GM12878 (cell line): ENCODE results near the gene FBXW8. TPM values are rescaled to one million over a fixed set of nuclear protein-coding genes. Genes with fewer than 3 reads are reported as not detected.

Source experiments
- ASH2L ChIP-seq: fragments of 300-600, 200-600 bp; sonication (generic); IDR thresholded peaks from 2 replicates; pipeline ENCODE4 v1.6.1; 2017; ENCODE audit warnings: low read depth, mild to moderate bottlenecking, borderline replicate concordance
- ATF7 ChIP-seq: fragments of 450-650 bp; IDR thresholded peaks from 2 replicates; pipeline ENCODE4 v1.6.1; 2016; ENCODE audit warnings: low read depth, mild to moderate bottlenecking
- CBFB ChIP-seq: IDR thresholded peaks from 2 replicates; pipeline ENCODE4 v1.6.1; 2016; ENCODE audit warnings: antibody characterized with exemption, low read depth
- EZH2 ChIP-seq: IDR thresholded peaks from 2 replicates; pipeline ENCODE4 v1.6.1; 2012; ENCODE audit warnings: low read depth, mild to moderate bottlenecking, control low read depth, inconsistent platforms, low read length, borderline replicate concordance; ENCODE audit not compliant: control insufficient read depth
- FOXM1 ChIP-seq: IDR thresholded peaks from 2 replicates; pipeline ENCODE4 v1.6.1; 2012; ENCODE audit warnings: low read depth, mild to moderate bottlenecking, inconsistent platforms, low read length, moderate library complexity
- IKZF1 ChIP-seq: fragments of 450-650 bp; conservative IDR thresholded peaks from 2 replicates; pipeline ENCODE4 v1.6.1; 2017; ENCODE audit warnings: antibody characterized with exemption, mild to moderate bottlenecking
- IKZF2 ChIP-seq, 2 experiments: fragments of 450-650 bp; IDR thresholded peaks; 2 replicates each; pipeline ENCODE4 v1.6.1; 2017; ENCODE audit warnings: mild to moderate bottlenecking in 2 of 2, moderate library complexity in 2 of 2
- NFYB ChIP-seq: IDR thresholded peaks from 2 replicates; pipeline ENCODE4 v1.6.1; 2011; ENCODE audit warnings: low read depth, mild to moderate bottlenecking, low read length, improper control_type of control experiment, moderate library complexity; ENCODE audit not compliant: insufficient read depth
- NR2C1 ChIP-seq: fragments of 450-650 bp; IDR thresholded peaks from 2 replicates; pipeline ENCODE4 v1.6.1; 2017; ENCODE audit warnings: antibody characterized with exemption, mild to moderate bottlenecking, moderate library complexity
- RUNX3 ChIP-seq: IDR thresholded peaks from 2 replicates; pipeline ENCODE4 v1.6.1; 2012; ENCODE audit warnings: low read length, inconsistent platforms
- SIN3A ChIP-seq: IDR thresholded peaks from 2 replicates; pipeline ENCODE4 v1.6.1; 2012; ENCODE audit warnings: low read depth, low read length, improper control_type of control experiment
- polyA plus RNA-seq, 11 experiments: library from polyadenylated mRNA; depleted of rRNA in 4 of 11; unstranded in 6 of 11; stranded (reverse) in 5 of 11; fragments of >200 nt; fragmentation: Nextera tagmentation in 4 of 11; fragmentation: Illumina TruSeq in 1 of 11; extraction: Ambion mirVana in 4 of 11; extraction: Trizol in 1 of 11; gene quantifications; 1 replicate in 1 of 11; 2 replicates in 10 of 11; pipeline versions ENCODE4 v1.2.1 to v1.2.3, GENCODE V29; 2011 to 2016; ENCODE audit warnings: inconsistent platforms in 2 of 11, missing spikeins in 2 of 11, low read depth in 1 of 11
- total RNA-seq, 4 experiments: library from RNA; depleted of rRNA in 3 of 4; stranded (reverse); fragments of >200 nt in 3 of 4; fragmentation: Illumina TruSeq in 1 of 4; extraction: Trizol in 1 of 4; gene quantifications; 2 replicates each; pipeline versions ENCODE4 v1.2.1 to v1.2.3, GENCODE V29; 2013 to 2021
- TF ChIP-seq, protein P1 (sequence below): IDR thresholded peaks from 2 replicates; pipeline ENCODE4 v1.6.1; 2012; ENCODE audit warnings: improper control_type of control experiment, low read depth, low read length; ENCODE audit not compliant: insufficient replicate concordance
- TF ChIP-seq, protein P2 (sequence below): fragments of 450-650 bp; IDR thresholded peaks from 2 replicates; pipeline ENCODE4 v1.6.1; 2016; ENCODE audit warnings: mild to moderate bottlenecking

Gene FBXW8
- total and polyA plus RNA-seq, 10 of the 15 experiments (the other 5 are each of a cell fraction or from before 2014, with no cell fraction given) = 0.49 to 7.5 (median 4.4) TPM

GRCh38 chr12:116924558-116925453 lies 14.1 kb downstream of the FBXW8 start (continued):
- TF ChIP-seq, protein P1, sequence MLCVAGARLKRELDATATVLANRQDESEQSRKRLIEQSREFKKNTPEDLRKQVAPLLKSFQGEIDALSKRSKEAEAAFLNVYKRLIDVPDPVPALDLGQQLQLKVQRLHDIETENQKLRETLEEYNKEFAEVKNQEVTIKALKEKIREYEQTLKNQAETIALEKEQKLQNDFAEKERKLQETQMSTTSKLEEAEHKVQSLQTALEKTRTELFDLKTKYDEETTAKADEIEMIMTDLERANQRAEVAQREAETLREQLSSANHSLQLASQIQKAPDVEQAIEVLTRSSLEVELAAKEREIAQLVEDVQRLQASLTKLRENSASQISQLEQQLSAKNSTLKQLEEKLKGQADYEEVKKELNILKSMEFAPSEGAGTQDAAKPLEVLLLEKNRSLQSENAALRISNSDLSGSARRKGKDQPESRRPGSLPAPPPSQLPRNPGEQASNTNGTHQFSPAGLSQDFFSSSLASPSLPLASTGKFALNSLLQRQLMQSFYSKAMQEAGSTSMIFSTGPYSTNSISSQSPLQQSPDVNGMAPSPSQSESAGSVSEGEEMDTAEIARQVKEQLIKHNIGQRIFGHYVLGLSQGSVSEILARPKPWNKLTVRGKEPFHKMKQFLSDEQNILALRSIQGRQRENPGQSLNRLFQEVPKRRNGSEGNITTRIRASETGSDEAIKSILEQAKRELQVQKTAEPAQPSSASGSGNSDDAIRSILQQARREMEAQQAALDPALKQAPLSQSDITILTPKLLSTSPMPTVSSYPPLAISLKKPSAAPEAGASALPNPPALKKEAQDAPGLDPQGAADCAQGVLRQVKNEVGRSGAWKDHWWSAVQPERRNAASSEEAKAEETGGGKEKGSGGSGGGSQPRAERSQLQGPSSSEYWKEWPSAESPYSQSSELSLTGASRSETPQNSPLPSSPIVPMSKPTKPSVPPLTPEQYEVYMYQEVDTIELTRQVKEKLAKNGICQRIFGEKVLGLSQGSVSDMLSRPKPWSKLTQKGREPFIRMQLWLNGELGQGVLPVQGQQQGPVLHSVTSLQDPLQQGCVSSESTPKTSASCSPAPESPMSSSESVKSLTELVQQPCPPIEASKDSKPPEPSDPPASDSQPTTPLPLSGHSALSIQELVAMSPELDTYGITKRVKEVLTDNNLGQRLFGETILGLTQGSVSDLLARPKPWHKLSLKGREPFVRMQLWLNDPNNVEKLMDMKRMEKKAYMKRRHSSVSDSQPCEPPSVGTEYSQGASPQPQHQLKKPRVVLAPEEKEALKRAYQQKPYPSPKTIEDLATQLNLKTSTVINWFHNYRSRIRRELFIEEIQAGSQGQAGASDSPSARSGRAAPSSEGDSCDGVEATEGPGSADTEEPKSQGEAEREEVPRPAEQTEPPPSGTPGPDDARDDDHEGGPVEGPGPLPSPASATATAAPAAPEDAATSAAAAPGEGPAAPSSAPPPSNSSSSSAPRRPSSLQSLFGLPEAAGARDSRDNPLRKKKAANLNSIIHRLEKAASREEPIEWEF = no peak
- TF ChIP-seq NR2C1 (no peak), EZH2 (0 out of 2 replicates have a peak, but pooled peaks have one; percentile 85), FOXM1 (0 out of 2 replicates have a peak, but pooled peaks have one; percentile 23), IKZF2 (IDR thresholded peaks at IDR 0.05) (peak in 1 of 2 experiments; percentile 54; a peak in 2 of 4 replicates), CBFB (peak; percentile 75; the same call in 1 of the 2 replicates), IKZF1 (peak; percentile 47; the same call in 1 of the 2 replicates), ASH2L (no peak), ATF7 (0 out of 2 replicates have a peak, but pooled peaks have one; percentile 15), NFYB (peak; percentile 32; the same call in 1 of the 2 replicates), RUNX3 (peak; percentile 99), SIN3A (no peak)
- TF ChIP-seq, protein P2, sequence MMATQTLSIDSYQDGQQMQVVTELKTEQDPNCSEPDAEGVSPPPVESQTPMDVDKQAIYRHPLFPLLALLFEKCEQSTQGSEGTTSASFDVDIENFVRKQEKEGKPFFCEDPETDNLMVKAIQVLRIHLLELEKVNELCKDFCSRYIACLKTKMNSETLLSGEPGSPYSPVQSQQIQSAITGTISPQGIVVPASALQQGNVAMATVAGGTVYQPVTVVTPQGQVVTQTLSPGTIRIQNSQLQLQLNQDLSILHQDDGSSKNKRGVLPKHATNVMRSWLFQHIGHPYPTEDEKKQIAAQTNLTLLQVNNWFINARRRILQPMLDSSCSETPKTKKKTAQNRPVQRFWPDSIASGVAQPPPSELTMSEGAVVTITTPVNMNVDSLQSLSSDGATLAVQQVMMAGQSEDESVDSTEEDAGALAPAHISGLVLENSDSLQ = peak; percentile 44; the same call in 1 of the 2 replicates
